Measurements from ENCODE around the gene HACD4.
"Not testable (repeated sequence)": the region's sequence is repeated elsewhere in the genome, so short reads cannot be mapped to it uniquely, and the experiment has no call there.

HACD4 gene

DNA sequence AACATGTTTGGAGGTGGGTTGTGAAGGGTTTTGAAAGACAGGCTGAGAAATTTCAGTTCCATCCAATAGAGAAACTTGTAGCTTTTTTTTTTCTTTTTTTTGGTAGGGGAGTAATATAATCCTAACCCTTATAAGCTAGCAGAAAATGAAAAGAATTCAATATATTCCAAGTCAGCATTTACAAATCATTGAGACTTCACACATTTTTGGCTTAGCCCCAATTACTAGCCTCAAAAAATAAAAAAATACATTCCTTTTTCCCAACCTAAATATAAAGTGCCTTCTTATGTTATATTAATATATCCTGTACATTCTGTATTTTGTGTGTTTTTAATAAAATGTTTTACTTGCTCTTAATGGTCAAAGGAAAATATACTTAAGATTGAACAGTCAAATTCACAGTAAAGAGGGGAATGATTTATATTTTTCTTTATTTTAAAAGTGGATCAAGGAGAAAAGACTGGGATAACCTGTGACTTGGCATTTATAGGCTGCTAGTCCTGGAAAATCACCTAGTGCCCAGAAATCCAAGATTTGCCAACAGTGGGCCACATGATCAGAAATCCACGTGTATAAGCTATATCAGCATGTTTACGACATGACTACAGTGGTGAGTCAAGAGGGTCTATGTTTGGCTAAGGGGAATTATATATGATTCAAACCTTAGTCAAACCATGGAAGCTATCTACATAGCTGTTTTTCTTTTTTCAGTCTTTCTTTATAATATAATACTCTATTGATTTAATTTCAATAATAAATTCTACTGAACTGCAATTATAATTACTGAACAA, 14.5 kb downstream of the HACD4 start:
- DNase-seq (ENCODE audit: low read depth, low spot score): no peak

DNA sequence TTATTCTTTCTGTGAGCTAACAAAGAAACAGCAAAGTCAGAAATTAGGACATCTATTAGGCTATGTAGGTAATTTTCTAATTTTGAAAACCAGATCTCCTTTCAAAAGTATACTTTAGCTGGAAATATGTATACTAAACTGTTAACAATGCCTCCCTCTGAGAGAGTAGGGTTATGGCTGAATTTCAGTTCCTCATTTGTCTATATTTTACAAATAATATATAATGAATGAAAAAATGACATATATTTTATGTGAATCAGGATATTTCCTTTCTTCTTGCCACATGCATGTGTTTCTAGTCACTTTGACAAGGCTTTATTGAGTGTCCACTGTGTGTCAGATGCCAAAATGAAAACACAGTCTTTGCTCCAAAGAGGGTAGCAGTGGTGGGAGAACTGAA, 15.4 kb downstream of the HACD4 start:
- no peak for DNase-seq (ENCODE audit: low read depth, low spot score)

DNA sequence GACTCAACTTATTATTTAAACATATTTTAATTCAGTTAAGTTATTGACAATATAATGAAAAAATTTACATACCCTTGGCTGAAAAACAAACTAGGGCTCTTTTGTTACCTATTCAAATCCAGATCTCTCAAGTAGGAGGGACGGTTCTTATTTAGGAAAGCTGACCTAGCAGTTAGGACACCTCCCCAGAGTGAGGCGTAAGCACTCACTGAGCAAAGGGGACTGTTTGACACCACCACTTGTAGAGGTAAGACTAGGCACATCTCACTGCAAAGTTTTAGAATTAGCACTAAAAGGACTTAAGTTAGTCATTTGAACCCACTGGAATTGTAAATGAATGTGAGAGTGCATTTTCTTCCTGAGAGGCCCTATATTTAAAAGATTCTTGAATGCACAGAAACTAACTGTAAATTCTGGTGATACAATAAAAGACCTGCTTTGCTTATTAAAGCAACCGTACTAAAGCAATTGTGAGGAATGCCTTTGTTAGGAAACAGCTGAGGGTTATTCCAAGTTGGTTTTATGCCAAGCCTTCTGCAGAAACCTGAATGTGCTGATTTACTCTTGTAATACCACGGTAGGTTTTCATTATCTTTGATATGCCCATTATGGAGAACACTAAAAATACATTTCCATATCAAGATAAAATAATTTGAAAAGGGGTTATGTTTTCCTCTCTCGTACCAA, 16.2 kb downstream of the HACD4 start:
- no peak for DNase-seq (ENCODE audit: low read depth, low spot score)

DNA sequence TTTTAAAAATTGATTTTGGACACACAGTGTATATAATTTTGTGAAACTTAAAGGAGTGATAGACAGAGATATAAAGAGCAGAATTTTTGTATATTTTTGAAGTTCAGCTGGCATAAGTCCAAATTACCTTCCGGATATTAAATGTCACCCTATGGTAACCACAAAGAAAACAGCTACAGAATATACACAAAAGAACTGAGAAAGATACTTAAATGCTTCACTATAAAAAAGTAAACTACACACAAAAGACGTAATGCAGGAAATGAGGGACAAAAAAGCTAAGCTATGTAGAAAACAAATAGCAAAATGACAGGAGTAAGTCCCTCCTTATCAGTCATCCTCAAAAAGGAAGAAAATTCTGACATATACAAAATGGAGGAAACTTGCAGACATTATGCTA, 29.4 kb downstream of the HACD4 start:
- DNase-seq (ENCODE audit: low read depth, low spot score): no peak

DNA sequence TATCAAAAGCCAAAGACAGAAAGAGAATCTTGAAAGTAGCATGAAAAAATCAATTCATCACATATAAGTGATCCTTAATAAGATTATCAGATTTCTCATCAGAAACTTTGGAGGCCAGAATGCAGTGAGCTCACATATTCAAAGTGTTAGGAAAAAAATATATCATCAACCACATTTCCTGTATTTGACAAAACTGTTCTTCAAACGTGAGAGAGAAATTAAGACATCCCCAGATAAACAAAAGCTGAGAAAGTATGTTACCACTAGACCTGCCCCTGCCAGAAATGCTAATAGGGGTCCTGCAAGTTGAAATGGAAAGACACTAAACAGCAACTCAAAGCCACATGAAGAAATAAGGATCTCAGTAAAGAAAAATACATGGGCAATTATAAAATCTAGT, 29.9 kb downstream of the HACD4 start:
- DNase-seq (ENCODE audit: low read depth, low spot score): no peak

DNA sequence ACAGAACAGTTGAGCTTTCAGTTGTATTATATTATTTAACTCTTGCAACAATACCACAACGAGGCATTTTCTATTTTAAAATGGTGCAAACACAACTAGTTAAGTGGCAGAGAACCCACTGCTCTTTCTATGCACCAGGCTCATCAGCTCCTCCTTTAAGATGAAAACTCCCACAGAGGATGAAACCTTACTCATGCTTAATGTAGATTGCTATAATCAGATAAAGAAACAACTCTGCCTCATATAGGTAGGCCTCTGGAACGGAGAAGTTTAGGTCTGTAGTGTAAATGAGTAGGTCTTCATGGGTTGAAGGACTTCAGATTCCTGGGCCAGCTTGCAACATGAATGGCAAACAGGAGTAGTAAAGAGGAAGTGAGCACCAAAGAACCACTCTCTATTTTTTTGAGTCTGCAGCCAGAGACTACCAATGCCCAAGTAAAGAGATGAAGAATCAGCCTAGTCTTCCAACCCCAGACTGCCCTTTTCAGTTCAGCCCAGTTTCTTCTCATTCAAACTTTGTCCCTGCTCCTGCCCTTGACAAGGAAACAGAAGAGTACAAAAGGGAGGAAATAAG, 33.9 kb downstream of the HACD4 start:
- DNase-seq (ENCODE audit: low read depth, low spot score): no peak

DNA sequence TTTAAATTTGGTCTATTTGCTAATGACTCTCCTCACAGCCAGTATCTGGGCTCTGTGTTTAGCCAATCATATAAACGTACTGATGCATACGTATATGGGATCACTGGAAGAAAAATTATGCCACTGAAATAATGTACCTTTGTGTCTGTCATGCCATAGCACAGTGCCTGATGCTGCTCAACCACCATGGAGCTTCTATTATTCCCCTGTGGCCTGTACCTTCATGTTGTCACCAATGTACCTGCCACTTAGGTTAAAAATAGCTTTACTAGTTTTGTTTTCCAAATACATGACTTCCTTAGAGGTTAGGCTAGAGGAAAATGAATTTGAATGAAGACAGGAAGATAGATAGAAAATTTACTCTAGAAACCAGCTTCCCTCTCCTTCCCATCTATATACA, 34.6 kb downstream of the HACD4 start:
- DNase-seq (ENCODE audit: low read depth, low spot score): no peak

DNA sequence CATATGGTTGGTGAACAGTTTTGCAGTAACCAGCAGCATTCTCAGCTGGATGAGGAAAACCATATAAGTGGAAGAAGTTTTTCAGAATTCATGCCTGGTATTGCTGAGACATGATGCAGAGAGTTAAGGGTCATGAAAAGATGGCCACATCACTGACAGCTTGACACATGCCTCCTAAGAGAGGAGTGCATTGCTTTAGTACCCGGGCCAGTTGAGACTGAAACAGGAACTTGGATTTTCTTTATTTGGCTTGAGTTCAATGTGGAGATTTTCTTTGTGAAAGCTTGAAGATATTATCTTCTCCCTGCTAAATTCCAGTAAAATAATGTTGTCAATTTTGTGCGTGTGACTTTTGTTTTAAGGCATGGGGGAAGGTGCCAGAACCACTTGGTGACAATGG, 35.8 kb downstream of the HACD4 start:
- no peak for DNase-seq (ENCODE audit: low read depth, low spot score)

DNA sequence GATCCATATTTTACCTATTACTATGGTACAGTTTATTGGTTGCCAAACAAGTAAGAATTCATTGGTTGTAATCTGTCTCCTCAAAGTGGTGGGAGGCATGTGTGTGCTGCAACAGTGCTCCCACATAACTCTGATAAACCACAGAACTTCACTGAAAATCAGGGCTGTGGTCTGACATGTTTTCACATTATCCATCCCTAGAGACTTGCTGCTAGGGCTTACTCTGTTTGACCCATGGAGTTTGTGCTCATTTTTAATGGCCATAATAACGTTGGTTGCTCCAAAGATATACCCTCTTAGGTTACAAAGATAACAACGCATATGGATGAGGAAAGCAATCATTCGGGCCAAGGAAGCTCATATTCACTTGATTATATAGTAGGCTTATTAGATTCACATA, 37.0 kb downstream of the HACD4 start:
- DNase-seq (ENCODE audit: low read depth, low spot score): no peak

DNA sequence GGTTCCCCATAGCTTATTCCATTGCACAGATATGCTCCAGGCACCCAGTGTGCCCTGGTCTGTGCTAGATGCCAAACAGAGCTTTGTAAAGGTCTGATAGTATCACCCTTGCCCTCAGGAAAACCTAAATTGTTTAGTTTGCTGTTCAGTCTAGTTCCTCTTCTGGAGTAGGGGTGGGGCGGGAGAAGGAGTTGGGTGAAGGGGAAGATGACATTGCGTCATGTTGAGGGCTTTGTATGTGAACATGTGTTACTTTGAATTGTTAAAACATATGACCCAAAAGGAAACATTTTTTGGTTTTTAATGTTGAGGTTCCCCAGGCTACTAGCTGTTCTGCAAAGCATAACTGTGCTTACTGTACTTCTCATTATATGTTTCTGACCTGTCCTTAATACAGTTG, 40.6 kb downstream of the HACD4 start:
- no peak for DNase-seq (ENCODE audit: low read depth, low spot score)

DNA sequence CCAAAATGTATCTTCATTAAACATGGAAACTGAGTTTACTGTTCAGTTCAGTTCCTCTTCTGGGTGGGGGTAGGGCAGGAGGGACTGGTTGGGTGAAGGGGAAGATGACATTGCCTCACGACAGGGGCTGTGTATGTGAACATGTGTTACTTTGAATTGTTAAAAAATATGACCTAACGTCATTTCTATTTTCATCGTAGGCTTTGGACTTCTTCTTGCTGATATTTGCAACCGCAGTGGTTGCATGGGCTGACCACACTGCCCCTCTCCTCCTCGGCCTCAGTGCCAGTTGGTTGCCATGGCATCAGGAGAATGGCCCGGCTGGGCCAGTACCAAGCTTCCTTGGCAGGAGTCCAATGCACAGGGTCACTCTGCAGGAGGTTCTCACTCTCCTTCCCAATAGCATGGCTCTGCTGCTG, 41.5 kb downstream of the HACD4 start:
- no peak for DNase-seq (ENCODE audit: low read depth, low spot score)

DNA sequence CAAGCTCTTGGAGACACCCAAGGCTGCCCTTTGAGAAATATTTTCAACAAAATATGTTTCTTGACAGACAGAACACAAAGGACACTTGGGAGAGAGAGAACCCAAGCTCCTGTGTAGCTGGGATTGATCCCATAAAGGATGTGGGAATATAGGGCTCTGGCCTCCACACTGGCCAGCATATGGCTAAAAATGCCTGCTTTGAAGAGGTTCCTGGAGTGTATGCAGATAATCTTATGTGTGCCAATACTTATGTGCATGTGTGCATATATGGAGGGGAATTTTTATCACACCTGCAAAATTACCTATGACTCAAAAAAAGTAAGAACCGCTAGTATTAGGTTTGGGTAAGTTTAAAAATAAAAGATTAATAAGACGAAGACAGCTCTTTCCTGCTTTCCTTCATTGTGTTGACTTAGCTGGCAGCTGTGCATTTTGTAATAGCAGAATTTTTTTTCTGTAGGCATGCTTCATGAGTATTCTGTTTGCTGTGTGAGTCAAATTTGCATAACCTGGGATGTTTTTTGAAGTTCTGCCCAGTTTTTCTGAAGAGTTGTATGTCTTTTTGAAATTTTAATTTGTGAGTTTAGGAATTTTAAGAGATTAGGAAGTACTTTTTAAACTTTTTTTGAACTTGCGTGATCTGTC, 42.6 kb downstream of the HACD4 start:
- DNase-seq (ENCODE audit: low read depth, low spot score): no peak

DNA sequence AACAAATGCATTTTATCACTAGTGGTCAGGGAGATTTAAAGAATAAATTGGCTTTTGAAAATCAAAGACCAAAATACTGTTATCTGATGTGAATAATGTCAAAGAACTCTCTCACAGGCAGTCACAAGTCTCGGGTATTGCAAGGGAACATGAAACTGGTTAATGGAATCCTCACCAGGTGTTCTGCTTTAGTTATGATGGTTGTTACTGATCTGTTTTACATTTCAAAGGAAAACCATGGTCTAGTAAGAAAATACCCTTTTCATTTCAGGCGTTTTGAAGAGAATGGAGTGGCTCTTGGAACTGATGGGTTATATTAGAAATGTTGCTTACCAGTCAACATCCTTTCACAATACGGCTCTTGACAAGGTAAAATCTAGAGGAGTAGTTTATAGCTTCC, 43.4 kb downstream of the HACD4 start:
- DNase-seq (ENCODE audit: low read depth, low spot score): no peak

DNA sequence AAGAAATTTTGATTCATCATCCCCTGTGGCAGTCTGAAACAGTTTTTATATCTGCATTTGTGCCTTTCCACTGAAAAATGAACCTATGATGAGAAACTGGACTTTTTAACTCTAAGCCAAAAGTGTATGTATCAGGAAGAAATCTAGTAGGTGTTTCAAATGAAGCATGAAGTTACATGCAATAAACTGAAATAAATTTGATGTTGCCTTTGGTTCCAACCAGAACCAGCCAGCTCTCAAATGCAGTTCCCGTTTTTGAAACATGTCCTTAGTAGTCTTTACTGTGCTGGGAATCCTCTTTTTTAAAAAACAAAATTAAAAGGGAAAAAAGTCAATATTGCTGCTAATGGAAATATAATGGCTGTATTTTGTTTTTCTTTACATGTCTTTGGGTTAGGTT, 43.9 kb downstream of the HACD4 start:
- DNase-seq (ENCODE audit: low read depth, low spot score): no peak

DNA sequence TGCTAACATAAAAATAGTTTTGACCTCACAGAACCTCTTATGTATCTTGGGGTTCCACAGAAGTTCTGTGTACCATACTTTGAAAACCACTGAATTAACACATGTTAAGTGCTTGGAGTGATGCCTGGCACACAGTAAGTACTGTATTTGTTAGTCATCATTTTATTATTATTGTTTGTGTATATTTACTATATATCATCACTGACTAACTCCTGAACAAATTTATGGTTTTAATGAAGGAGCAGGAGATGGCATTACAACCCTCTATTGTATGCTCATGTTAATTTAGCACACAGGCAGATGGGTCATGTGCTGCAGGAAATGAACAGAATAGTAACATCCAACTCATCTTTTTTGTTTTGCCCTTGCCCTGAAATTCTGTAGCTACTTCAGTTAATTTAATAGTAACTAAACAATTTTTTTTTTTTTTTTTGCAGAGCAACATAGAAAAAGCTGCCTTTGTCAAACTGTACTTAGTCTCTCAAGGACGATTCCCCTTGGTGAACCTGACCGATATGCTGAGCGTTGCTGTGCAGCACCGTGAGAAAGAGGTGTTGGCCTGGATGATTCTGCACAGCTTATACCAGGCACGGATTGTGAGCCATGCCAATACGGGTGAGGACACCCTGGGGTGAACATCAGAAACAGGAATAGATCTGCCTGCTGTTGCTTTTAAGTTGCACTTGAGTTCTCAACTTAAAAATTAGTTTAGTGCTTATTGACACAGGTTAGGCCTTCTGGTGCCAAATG, 45.4 kb downstream of the HACD4 start:
- no peak for DNase-seq (ENCODE audit: low read depth, low spot score)

DNA sequence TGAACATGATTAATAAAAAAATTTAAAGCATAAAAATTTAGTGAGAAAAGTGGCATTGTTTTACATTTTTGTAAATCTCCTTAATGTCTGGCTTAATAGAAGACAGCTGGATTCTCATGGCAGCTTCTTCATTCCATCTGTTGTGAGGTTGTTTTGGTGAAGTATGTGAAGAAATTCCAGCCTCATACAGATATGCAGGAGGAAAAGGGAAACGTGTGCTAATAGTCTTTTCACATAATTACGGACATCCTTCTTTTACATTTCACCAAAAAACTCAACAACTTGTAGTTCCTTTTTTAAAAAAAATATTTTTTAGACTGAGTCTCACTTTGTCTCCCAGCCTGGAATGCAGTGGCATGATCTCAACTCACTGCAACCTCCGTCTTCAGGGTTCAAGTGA, 46.9 kb downstream of the HACD4 start:
- no peak for DNase-seq (ENCODE audit: low read depth, low spot score)

DNA sequence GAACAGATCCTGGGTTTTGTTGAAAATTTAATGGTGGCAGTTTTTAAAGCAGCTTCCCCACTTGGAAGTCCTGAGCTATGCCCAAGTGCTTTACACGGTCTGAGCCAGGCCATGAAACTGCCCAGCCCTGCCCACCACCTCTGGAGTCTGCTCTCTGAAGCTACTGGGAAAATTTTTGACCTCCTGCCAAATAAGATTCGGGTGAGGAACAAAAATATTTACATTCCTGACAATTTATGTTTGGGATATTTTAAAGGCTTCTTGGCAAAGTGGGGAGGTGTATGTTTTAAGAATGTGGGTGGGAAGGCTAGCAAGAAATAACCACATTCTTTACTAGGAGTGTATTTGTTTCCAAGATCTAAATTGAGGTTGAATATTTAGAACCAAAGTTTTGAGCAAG, 50.0 kb downstream of the HACD4 start:
- no peak for DNase-seq (ENCODE audit: low read depth, low spot score)

DNA sequence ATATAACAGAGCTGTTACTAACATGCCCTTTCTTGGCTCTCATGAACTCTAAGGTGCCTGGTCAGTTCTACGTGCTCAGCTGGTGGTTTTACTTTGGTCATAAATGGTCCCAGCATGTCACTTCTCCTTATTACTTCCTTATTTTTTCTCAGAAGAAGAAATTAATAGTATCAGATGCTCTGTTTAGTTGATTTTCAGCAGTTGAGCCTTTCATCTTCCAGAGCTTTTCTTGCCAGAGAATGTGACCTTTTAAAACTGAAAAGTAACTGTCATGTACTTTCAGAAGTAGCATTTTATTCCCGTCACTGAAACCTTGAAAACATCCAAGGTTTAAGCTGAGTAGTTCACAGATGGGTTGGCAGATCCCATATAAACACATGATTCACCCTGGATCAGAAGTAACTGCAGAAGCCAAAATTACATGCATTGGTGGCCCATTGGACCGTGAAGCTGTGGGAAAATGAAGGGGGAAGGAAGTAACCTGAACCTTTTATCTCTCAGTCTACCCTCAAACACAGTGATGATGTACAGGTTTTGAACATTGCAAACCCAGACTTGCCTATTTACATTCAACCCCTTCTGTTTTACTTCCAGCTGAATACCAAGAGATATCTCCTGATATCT, 50.5 kb downstream of the HACD4 start:
- no peak for DNase-seq (ENCODE audit: low read depth, low spot score)

DNA sequence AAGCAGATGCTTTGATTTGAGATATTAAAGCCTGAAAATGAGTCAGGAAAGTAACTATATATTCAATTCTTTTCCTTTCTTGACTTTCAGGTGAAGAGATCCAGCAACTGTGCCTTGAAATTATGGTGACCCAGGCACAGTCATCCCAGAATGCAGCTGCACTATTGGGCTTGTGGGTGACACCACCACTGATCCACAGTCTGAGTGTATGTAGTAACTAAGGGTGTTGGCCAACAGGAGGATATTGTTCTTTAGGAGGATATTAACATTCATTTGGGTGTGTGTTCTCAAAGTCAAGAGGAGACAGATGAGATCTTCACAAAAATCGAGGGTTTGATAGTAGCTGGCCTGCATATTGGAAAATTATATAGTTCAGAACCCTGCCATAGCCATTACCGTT, 53.2 kb downstream of the HACD4 start:
- DNase-seq (ENCODE audit: low read depth, low spot score): no peak

DNA sequence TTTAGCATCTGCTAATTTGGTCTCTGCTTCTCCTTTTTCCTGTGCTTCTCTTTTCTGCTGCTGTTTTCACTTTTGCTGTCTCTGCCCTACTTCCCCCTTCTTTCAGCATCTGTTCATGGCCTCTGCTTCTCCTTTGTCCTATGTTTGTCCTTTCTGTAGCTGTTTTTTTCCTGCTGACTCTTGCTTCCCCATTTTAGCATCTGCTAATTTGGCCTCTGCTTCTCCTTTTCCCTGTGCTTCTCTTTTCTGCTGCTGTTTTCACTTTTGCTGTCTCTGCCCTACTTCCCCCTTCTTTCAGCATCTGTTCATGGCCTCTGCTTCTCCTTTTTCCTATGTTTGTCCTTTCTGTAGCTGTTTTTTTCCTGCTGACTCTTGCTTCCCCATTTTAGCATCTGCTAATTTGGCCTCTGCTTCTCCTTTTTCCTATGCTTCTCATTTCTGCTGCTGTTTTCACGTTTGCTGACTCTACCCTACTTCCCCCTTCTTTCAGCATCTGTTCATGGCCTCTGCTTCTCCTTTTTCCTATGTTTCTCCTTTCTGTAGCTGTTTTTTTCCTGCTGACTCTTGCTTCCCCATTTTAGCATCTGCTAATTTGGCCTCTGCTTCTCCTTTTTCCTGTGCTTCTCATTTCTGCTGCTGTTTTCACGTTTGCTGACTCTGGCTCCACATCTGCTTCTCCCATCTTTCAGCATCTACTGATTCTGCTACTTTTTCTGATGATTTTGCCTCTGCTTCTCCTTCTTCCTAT, 57.1 kb downstream of the HACD4 start:
- DNase-seq (ENCODE audit: low read depth, low spot score): not testable (repeated sequence)

Data from ELF-1 (cell line).